H1 (cell line): ENCODE data around the gene ZC3H6. TPM values are rescaled to one million over a fixed set of nuclear protein-coding genes. Genes with fewer than 3 reads are reported as not detected.

Experiments
- CTCF ChIA-PET: fragments of 300-600 bp; sonication (Branson Sonifier 250); formaldehyde crosslinking; loops from one replicate; lab custom pipeline; 2021; ENCODE audit not compliant: partially characterized antibody; lab: Charles Lee
- POLR2A ChIA-PET: fragments of 300-600 bp; sonication (Branson Sonifier 250); formaldehyde crosslinking; loops from one replicate; lab custom pipeline; 2021; ENCODE audit warnings: inconsistent platforms; ENCODE audit not compliant: partially characterized antibody; lab: Charles Lee
- DNase-seq, 2 experiments: peaks; one replicate each; pipeline versions ENCODE4 v3.0.0 to v3.0.0-alpha.2; 2010 to 2022; ENCODE audit warnings: low spot score in 2 of 2, low read depth in 1 of 2, mixed read lengths in 1 of 2
- FAIRE-seq: peaks from 2 replicates; lab custom pipeline; 2011; peaks lifted over from hg19 to GRCh38; lab: Jason Lieb, UNC
- H2AFZ ChIP-seq: 2 replicates; pipeline ENCODE4 v1.8.1; 2012; ENCODE audit warnings: low read length, inconsistent platforms
- H2AK5ac ChIP-seq: 2 replicates; pipeline ENCODE4 v1.6.1; 2013; ENCODE audit warnings: low read depth, low read length
- H2BK120ac ChIP-seq: replicated peaks from 2 replicates; pipeline ENCODE3; 2013; ENCODE audit warnings: low read depth, low read length, inconsistent platforms
- H2BK12ac ChIP-seq: 2 replicates; pipeline ENCODE4 v1.6.1; 2013; ENCODE audit warnings: low read depth, low read length
- H2BK15ac ChIP-seq: 2 replicates; pipeline ENCODE4 v1.6.1; 2013; ENCODE audit warnings: low read length
- H2BK20ac ChIP-seq: 2 replicates; pipeline ENCODE4 v1.6.1; 2013; ENCODE audit warnings: low read length
- H2BK5ac ChIP-seq: 2 replicates; pipeline ENCODE4 v1.6.1; 2013; ENCODE audit warnings: low read depth, low read length
- H3K14ac ChIP-seq: 2 replicates; pipeline ENCODE4 v1.6.1; 2013; ENCODE audit warnings: inconsistent platforms; ENCODE audit not compliant: insufficient read length
- H3K18ac ChIP-seq: 2 replicates; pipeline ENCODE4 v1.6.1; 2013; ENCODE audit warnings: low read length; ENCODE audit errors: extremely low read depth
- H3K23ac ChIP-seq: 2 replicates; pipeline ENCODE4 v1.6.1; 2013; ENCODE audit warnings: inconsistent platforms; ENCODE audit not compliant: insufficient read length
- H3K23me2 ChIP-seq: 2 replicates; pipeline ENCODE4 v1.6.1; 2013; ENCODE audit warnings: low read depth, low read length
- H3K27ac ChIP-seq: 2 replicates; pipeline ENCODE4 v1.6.1; 2011; ENCODE audit warnings: low read depth, low read length, inconsistent platforms
- H3K27me3 ChIP-seq, 4 experiments: replicated peaks in 1 of 4; 1 replicate in 1 of 4; 2 replicates in 3 of 4; pipeline versions ENCODE4 v1.6.1 to v1.8.1; 2011 to 2013; ENCODE audit warnings: low read length in 3 of 4, mild to moderate bottlenecking in 3 of 4, inconsistent platforms in 2 of 4, mixed read lengths in 2 of 4, moderate library complexity in 1 of 4; ENCODE audit not compliant: control insufficient read depth in 3 of 4, insufficient read depth in 3 of 4; ENCODE audit errors: extremely low read depth in 1 of 4
- H3K36me3 ChIP-seq, 4 experiments: 2 replicates each; pipeline versions ENCODE4 v1.6.1 to v1.8.1; 2011 to 2013; ENCODE audit warnings: mild to moderate bottlenecking in 4 of 4, low read length in 3 of 4, moderate library complexity in 2 of 4, control low read depth in 1 of 4, inconsistent platforms in 1 of 4; ENCODE audit not compliant: insufficient read depth in 4 of 4, control insufficient read depth in 2 of 4
- H3K4ac ChIP-seq: replicated peaks from 2 replicates; pipeline ENCODE3; 2013; ENCODE audit warnings: low read length, low read depth, mixed read lengths, inconsistent platforms; ENCODE audit not compliant: insufficient read length
- H3K4me1 ChIP-seq, 4 experiments: replicated peaks in 1 of 4; 1 replicate in 1 of 4; 2 replicates in 3 of 4; pipeline versions ENCODE4 v1.6.1 to v1.8.1; 2011 to 2013; ENCODE audit warnings: low read length in 3 of 4, inconsistent platforms in 2 of 4, mixed read lengths in 1 of 4; ENCODE audit not compliant: insufficient read depth in 4 of 4, control insufficient read depth in 3 of 4
- H3K4me2 ChIP-seq, 2 experiments: 2 replicates each; pipeline versions ENCODE4 v1.6.1 to v1.8.1; 2011 to 2013; ENCODE audit warnings: low read depth in 2 of 2, low read length in 2 of 2, control low read depth in 1 of 2, inconsistent platforms in 1 of 2, mild to moderate bottlenecking in 1 of 2; ENCODE audit not compliant: insufficient read depth in 1 of 2
- H3K4me3 ChIP-seq, 4 experiments: fragments of 200-600, 300-600 bp in 1 of 4; sonication (generic), shearing (Covaris generic), sonication (Bioruptor Twin) in 1 of 4; 2 replicates each; pipeline versions ENCODE4 v1.5.1 to v1.8.1; 2011 to 2016; ENCODE audit warnings: low read length in 4 of 4, low read depth in 3 of 4, control low read depth in 2 of 4, inconsistent platforms in 2 of 4, mild to moderate bottlenecking in 2 of 4, mixed read lengths in 1 of 4, moderate library complexity in 1 of 4; ENCODE audit not compliant: insufficient read depth in 2 of 4; ENCODE audit errors: extremely low read depth in 1 of 4
- H3K56ac ChIP-seq: replicated peaks from 2 replicates; pipeline ENCODE3; 2013; ENCODE audit warnings: low read depth, mild to moderate bottlenecking, mixed read lengths, low read length, inconsistent platforms; ENCODE audit not compliant: insufficient read length
- H3K79me1 ChIP-seq: 2 replicates; pipeline ENCODE4 v1.6.1; 2013; ENCODE audit warnings: low read depth, low read length, control low read depth
- H3K79me2 ChIP-seq, 2 experiments: 2 replicates each; pipeline versions ENCODE4 v1.6.1 to v1.8.1; 2012 to 2013; ENCODE audit warnings: low read length in 2 of 2, mild to moderate bottlenecking in 2 of 2, inconsistent platforms in 1 of 2; ENCODE audit not compliant: insufficient read depth in 2 of 2, control insufficient read depth in 1 of 2
- H3K9ac ChIP-seq, 4 experiments: replicated peaks in 1 of 4; 1 replicate in 1 of 4; 2 replicates in 3 of 4; pipeline versions ENCODE4 v1.6.1 to v1.8.1; 2011 to 2013; ENCODE audit warnings: low read depth in 3 of 4, low read length in 3 of 4, control low read depth in 2 of 4, mild to moderate bottlenecking in 2 of 4, moderate library complexity in 2 of 4, inconsistent platforms in 1 of 4; ENCODE audit errors: extremely low read depth in 1 of 4
- H3K9me3 ChIP-seq, 2 experiments: 2 replicates each; pipeline versions ENCODE4 v1.6.1 to v1.8.1; 2012 to 2013; ENCODE audit warnings: mild to moderate bottlenecking in 2 of 2, moderate library complexity in 2 of 2, control low read depth in 1 of 2, inconsistent platforms in 1 of 2, low read depth in 1 of 2, low read length in 1 of 2, mixed read lengths in 1 of 2; ENCODE audit not compliant: insufficient read depth in 2 of 2
- H4K20me1 ChIP-seq, 2 experiments: replicated peaks in 1 of 2; 2 replicates each; pipeline versions ENCODE3 to v1.8.1; 2011 to 2013; ENCODE audit warnings: inconsistent platforms in 2 of 2, low read length in 2 of 2, mild to moderate bottlenecking in 1 of 2; ENCODE audit not compliant: insufficient read depth in 2 of 2, control insufficient read depth in 1 of 2
- H4K5ac ChIP-seq: 2 replicates; pipeline ENCODE4 v1.6.1; 2013; ENCODE audit warnings: low read length, low read depth, mixed read lengths, inconsistent platforms; ENCODE audit not compliant: insufficient read length
- H4K8ac ChIP-seq: 2 replicates; pipeline ENCODE4 v1.8.0; 2013; ENCODE audit warnings: mild to moderate bottlenecking, moderate library complexity, low read length, inconsistent platforms; ENCODE audit not compliant: insufficient read depth; ENCODE audit errors: extremely low read depth
- H4K91ac ChIP-seq: replicated peaks from 2 replicates; pipeline ENCODE3; 2013; ENCODE audit warnings: low read length, mixed read lengths, inconsistent platforms; ENCODE audit not compliant: insufficient read length
- EZH2 ChIP-seq: fragments of 200-600 bp; sonication (generic); IDR thresholded peaks from 2 replicates; pipeline ENCODE4 v1.7.1; 2012; ENCODE audit warnings: low read depth, mild to moderate bottlenecking, moderate library complexity, low read length, inconsistent platforms; ENCODE audit not compliant: severe bottlenecking
- polyA plus RNA-seq, 7 experiments: library from polyadenylated mRNA; depleted of rRNA in 3 of 7; stranded (reverse) in 5 of 7; unstranded in 2 of 7; fragments of >200 nt in 5 of 7; fragments of 200-250 nt in 2 of 7; gene quantifications; 1 replicate in 5 of 7; 2 replicates in 1 of 7; 4 replicates in 1 of 7; pipeline versions ENCODE4 v1.2.1 to v1.2.3, GENCODE V29; 2011 to 2013; ENCODE audit warnings: missing spikeins in 2 of 7, mixed read lengths in 2 of 7
- total RNA-seq: library from RNA; stranded (reverse); fragmentation: NEBNext Ultra II Directional; extraction: Animal tissue kit (Norgen Biotek cat#: 25700); gene quantifications from 2 replicates; pipeline ENCODE4 v1.2.1, GENCODE V29; 2021

The ZC3H6 gene
- total and polyA plus RNA-seq, 2 of the 8 experiments (the other 6 are each of a cell fraction or from before 2014, with no cell fraction given) = 1.4 to 6.9 TPM

- H3K27me3 ChIP-seq = no peaks in the 10 kb centered on the region
- ChIA-PET CTCF (interaction anchor here (1.5 kb wide), 1 partner anchor 51 kb away, joined by 4 read pairs; no protein-coding TSS in a partner anchor), POLR2A (no interaction called here)
- H4K5ac ChIP-seq = no peak overlapping the region
- H3K4ac ChIP-seq = no peak overlapping the region
- no peak overlapping the region for H3K4me2 ChIP-seq
- H3K9ac ChIP-seq = no peak overlapping the region
- DNase-seq (no peak), FAIRE-seq (no peak)
- H3K9me3 ChIP-seq = no peaks in the 10 kb centered on the region
- H2BK120ac ChIP-seq = no peak overlapping the region
- no peak for TF ChIP-seq EZH2
- no peak overlapping the region for H3K23ac ChIP-seq
- no peak overlapping the region for H3K56ac ChIP-seq
- H3K36me3 ChIP-seq = no peaks in the 10 kb centered on the region
- H3K27ac ChIP-seq = no peak overlapping the region
- no peak overlapping the region for H3K18ac ChIP-seq
- H2BK20ac ChIP-seq = no peak overlapping the region
- H3K79me2 ChIP-seq = no peaks in the 10 kb centered on the region
- no peak overlapping the region for H3K14ac ChIP-seq
- H2BK15ac ChIP-seq = no peak overlapping the region
- H4K91ac ChIP-seq = no peak overlapping the region
- no peaks in the 10 kb centered on the region for H3K79me1 ChIP-seq
- no peaks in the 10 kb centered on the region for H3K23me2 ChIP-seq
- no peak overlapping the region for H2AFZ ChIP-seq
- H2BK12ac ChIP-seq = no peak overlapping the region
- no peak overlapping the region for H2AK5ac ChIP-seq
- H2BK5ac ChIP-seq = no peak overlapping the region
- no peak overlapping the region for H4K8ac ChIP-seq
- H3K4me3 ChIP-seq = no peak overlapping the region
- H3K4me1 ChIP-seq = no peaks in the 10 kb centered on the region
- H4K20me1 ChIP-seq = no peaks in the 10 kb centered on the region
These were observed 35.5 kb downstream of the ZC3H6 start for GRCh38 chr2:112310906-112311305.
